ENCODE measurements around the gene DICER1. TPM values are rescaled to one million over a fixed set of nuclear protein-coding genes. Genes with fewer than 3 reads are reported as not detected.

The DICER1 gene
- polyA plus RNA-seq, 4 donors = 39.7 to 63.0 (median 59.4) TPM

DNA sequence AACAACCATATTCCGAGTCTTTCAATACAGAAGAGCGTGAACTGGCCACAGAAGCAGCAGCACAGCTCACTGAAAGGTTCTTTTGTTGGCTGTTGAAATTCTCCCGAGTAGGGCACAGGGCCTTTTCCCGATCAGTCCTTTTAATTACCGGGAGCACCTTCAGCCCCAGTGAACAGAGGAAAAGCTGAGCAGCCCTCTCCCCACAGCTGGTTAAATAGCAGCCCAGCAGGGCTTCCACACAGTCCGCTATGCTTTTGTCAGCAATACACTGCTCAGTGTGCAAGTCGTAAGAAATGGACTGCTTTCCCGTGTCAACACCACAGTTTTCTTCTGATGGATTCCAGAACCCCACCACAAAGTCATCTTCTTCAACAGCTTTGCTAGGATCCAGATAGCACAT, 61.3 kb downstream of the DICER1 start:
- DNase-seq (ENCODE audit: low read depth in 4 of 4, low spot score in 3 of 4) = no peak

DNA sequence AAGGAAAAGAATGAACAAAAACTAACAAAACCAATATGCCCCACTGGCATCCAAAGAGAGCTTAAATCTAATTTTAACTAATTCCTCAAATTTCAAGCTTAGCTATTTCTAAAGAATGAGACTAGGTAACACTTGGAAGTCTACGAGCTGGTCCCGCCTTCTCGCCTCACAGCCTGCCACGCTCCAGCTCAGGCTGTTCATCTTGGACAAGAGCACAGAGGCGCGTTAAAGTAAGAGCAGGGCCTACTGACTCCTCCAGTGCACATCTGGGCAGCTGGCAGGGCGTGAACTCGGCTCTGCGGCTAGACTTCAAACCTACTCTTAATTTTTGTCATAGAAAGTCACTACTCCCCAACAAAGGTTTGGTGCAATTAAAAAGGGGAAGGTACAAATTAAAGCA, 64.6 kb downstream of the DICER1 start:
- no peak for DNase-seq (ENCODE audit: low read depth in 4 of 4, low spot score in 3 of 4)

DNA sequence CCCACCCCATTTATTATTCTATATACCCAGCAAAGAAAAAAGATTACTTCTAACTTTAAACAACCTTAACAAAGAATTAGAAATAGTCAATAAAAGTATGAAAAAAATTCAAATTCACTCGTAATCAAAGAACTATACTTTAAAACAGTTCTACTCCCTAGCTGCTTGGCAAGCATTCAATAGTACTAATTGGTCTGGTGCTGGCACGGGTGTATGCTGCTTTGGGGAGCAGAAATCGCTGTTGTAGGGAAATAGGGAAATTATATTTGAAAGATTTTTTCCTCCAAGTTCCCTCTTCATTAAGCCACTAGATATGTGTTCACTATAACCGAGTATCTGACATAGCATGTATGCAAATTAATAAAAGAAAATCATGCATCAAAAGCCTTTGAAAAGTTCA, 65.7 kb downstream of the DICER1 start:
- DNase-seq (ENCODE audit: low read depth in 4 of 4, low spot score in 3 of 4) = no peak

DNA sequence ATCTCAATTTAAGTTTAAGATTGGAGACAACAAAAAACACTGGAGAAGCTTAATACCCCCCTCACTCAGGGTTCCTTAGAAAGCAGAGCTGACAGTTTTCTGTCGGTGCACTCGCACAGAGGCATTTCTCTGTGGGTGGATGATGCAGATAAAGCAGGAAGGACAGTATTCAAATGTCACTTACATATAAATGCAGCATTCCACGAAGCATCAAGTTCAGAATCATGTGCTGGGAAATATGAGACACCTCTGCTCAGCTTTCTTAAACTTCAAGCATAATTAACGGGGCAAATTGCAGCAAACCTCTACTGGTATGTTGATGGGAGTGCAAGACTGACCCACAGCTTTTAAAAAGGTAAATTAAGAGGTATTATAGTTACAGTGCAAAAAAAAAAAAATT, 68.7 kb downstream of the DICER1 start:
- DNase-seq (ENCODE audit: low read depth in 4 of 4, low spot score in 3 of 4) = no peak

DNA sequence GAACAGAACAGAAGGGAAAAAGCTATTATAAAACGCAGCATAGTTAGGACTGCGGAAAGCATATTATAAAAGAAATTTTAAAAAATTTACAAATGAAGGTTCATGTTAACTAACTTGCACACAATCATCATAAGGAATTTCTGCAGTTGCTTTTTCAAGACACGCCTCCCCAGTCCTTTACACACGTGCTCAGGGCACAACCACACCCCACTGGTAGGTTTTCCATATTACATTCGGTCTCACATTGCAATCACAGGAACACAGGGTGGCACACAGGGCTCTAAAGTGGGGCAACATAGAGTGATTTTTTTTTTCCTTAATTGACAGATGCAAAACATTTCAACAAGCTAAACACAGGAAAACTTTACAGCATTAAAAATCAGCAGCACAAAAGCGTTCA, 69.7 kb downstream of the DICER1 start:
- no peak for DNase-seq (ENCODE audit: low read depth in 4 of 4, low spot score in 3 of 4)

DNA sequence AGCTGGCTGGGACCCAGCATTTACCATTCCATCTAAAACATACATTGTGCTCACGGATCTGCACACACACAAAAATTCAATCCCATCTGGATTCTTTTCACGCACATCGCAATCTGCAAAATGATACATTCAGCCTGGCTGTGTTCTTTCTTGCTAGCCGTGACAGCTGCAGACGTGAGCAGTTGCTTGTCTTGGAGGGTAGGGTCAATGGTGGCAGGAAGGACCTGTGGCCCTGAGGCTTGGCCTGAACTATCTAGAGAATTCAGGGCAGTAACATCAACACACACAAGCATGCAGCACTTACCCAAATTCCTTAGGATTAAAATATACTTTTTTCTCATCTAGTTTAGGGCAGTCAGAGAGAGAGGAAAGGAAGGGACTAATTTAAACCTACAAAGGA, 72.0 kb downstream of the DICER1 start:
- DNase-seq (ENCODE audit: low read depth in 4 of 4, low spot score in 3 of 4) = no peak

DNA sequence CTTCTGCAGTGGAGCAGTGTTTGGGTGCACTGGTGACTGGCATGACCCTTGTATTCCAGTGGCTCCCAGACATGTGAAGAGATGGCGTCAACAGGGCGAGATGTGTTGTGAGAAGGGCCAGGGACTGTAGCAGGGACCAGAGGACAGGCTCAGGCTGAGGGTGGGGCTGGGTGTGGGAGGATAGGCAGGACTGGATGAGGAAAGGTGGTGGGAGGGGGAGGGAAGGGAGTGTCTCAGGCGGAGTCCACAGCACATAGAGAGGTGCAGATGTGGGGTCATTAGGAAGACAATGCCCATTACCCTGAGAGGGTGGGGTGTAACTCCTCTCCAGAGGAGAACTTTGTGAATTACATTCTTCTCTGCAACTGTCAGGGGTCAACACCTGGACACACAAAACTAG, 78.5 kb downstream of the DICER1 start:
- DNase-seq (ENCODE audit: low read depth in 4 of 4, low spot score in 3 of 4) = no peak

DNA sequence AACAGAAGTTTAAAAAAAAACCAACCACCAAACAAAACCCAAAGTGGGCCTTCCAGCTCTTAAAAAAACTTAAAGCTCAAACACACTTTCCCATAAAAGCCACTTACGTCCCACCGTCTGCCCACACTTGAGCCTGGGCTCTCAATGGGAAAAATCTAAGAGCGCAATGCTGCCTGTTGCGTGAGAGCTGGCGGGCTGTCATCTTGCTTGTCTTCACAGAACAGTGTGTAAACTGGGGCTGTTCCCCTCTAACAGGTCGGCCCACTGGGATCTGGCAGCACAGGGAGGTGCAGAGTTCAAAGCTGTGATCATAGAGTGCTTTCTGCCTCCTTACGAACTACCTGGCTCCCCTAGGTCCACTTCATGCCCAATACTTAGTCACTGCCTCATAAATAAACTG, 80.0 kb downstream of the DICER1 start:
- DNase-seq (ENCODE audit: low read depth in 4 of 4, low spot score in 3 of 4) = no peak

DNA sequence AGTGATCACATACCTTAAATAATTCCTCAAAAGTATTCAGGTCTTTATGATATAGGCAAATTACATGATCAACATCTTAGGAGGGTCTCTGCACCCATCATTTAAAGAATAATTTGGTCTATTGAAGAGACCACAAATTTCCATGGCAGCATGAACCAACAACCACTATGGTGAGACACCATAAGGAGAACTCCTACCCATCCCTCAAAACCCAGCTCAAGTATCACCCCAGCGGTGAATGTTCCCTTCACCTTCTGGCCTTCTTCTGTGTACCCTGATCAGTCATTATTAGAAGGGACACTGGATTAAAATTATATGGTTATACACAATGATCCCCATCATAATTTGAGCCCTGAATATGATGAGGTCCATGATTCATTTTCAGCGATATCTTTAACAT, 81.5 kb downstream of the DICER1 start:
- DNase-seq (ENCODE audit: low read depth in 4 of 4, low spot score in 3 of 4) = no peak

DNA sequence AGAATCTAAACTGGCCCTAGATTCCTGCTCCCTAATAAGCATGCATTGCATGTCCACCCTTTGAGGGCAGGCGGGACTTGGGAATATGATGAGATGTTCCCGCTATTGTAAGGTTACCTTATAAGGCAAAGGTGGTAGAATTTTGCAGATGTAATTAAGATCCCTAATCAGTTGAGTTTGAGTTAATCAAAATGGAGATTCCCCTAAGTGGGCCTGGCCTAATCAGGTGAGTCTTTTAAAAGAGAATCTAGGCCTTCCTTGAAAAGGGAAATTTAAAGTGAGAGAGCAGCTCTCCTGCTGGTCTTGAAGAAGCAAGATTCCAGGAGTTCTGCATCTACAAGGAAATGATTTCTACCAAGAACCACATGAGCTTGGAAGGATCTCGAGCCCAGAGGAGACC, 83.4 kb downstream of the DICER1 start:
- DNase-seq (ENCODE audit: low read depth in 4 of 4, low spot score in 3 of 4) = no peak

DNA sequence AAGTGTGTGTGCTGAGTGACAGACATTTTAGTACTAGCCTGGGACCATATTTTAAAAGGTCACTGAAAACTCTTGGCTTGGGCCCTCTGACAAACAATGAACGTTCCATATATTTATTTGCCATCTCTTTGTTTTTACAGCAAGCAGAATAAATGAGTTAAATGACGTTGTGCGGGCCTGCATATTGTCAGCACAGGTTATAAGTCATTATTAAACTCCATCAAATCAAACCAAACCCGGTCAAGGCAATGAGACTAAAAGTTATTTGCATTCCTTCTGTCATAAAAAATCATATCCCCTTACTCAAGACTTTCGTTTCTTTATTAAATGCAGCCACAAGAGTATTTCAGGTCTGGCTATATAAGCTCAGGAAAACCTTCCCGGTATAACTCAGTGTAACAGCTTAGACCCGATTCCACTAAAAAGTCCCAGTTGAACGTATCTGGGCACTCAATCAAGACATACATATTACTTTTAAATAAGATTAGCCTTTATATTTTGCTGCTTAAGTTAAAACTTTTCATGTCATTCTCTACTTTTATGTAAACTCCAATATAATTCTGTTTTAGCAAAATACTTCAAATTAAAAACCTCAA, 84.9 kb downstream of the DICER1 start:
- no peak for DNase-seq (ENCODE audit: low read depth in 4 of 4, low spot score in 3 of 4)

DNA sequence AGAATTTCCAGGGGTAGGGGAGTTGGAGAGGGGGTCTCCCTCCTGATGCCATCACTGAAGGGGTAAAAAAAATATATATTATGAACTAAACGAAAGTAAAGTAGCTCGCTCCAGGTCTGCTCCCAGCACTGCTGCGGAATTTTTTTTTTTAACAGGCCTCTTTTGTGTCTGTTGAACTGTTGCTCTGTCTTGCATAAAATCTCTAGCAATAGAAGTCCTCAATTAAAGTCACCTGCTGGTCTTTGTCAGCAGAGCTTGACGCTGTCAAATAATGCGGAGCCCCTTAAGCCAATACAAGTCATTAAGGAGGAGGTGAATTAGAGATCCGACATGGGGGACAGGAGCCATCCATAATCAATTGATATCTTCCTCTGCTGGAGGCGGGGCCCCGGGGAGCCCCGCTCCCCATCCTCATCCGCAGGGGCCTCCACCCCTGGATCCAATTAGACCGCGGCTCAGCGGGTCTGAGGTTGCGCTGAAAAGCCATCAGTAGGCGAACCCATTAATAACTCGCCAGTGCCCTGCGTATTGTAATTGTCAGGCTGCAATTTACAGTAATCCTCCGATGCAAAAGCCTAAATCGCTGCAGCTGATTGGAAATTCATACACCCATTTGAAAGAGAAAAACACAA, 85.6 kb downstream of the DICER1 start:
- DNase-seq (ENCODE audit: low read depth in 4 of 4, low spot score in 3 of 4) = no peak

DNA sequence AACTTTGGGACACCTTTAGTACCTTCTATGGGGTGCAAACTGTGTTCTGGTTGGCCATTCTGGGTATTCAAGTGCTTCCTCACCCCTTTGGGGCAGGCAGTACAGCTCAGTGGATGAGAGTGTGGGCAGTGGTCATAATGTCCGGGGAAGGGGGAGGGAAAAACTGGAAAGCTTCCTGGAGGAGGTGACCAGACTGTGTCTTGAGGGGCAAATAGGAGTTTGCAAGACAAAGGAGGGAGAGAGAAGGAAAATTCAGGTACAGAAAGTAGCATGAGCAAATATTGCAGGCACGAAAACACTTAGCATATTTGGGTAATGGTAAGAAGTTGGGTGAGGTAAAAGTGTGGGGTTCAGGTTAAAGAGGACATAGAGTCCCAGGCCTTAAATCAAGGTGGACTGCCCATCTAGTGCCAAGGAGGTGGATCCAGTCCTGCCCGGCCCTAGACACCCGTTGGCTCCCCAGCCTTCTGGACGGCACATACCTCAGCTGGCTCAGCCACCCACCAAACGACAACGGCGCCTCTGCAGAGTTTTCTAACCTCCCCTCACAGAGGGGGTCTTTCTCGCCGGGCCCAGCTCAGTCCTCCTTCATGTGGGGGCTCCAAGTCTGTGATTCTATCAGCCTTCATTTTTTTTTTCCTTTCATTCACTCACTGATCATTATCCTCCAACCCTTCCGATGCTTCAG, 86.4 kb downstream of the DICER1 start:
- DNase-seq (ENCODE audit: low read depth in 4 of 4, low spot score in 3 of 4) = no peak

DNA sequence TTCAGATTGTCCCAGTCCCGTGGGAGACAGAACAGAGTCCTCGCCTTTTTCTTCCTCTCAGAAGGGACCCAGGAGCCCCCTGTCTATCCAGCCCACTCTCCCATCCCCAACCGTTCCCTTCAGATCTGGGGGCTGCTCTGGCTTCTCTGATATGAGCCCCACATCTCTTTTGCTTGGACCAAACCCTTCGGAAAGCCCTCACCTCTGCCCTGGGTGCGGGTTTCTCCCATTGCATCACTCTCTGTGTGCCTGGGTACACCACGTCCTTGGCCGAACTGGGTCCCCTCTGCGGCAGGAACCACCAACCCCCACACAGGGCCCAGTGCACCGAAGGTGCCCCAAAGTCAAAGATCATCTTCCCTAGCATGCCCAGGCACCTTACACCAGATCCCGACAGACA, 87.8 kb downstream of the DICER1 start:
- DNase-seq (ENCODE audit: low read depth in 4 of 4, low spot score in 3 of 4) = no peak

DNA sequence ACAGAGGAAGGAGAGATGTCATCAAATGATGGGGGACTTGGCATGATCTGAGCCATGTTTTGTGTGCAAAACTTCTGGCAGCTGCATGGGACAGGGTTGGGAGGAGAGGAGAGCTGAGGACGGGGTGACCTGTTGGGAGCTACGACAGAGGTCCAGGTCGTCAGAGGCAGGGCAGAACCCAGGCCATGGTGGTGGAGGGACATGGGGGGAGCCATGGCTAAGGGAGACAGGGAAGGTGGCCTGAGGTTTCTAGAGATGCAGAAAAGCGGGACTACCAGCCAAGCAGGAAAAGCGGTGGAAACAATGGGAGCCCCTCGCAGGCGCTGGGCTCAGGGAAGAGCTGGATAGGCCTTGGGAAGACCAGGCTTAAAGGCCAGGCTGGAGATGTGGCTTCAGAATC, 88.3 kb downstream of the DICER1 start:
- no peak for DNase-seq (ENCODE audit: low read depth in 4 of 4, low spot score in 3 of 4)

DNA sequence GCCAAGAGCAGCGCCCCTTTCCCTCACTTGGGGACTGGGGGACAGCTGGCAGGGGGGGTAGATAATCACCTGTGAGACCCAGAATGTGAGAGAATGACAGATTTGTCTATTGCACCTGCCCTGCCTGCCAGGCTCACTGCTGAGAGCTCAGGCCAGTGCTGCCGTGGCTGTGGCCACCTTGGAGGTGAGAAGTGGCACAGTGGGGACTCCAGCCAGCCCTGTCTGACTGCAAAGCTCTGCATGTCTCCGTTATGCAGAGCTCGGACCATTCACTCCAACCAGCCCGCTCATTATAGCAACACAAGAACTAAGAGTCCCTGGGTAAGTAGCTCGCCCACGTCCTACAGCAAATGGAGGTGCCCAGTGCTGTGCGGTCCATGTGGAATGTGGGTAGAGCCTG, 88.8 kb downstream of the DICER1 start:
- DNase-seq (ENCODE audit: low read depth in 4 of 4, low spot score in 3 of 4) = no peak

DNA sequence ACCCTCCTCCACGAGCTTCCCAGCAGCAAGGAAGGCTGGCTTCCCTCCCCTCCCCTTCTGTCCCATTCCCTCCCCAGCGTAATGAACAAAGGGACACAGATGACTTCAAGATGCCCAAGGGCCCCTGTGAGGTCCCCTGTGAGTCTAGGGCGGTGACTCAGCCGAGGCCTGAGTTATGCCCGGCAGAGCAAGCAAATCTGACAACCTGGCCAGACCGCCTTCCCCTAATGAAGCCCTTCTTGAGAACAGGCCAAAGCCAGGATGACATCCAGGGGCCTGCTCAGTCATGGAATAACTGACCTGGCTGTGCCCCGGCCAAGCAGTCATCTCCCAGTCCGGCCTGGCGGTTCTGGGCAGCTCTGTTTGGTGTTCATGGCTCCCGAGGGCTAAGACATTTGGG, 89.2 kb downstream of the DICER1 start:
- no peak for DNase-seq (ENCODE audit: low read depth in 4 of 4, low spot score in 3 of 4)

DNA sequence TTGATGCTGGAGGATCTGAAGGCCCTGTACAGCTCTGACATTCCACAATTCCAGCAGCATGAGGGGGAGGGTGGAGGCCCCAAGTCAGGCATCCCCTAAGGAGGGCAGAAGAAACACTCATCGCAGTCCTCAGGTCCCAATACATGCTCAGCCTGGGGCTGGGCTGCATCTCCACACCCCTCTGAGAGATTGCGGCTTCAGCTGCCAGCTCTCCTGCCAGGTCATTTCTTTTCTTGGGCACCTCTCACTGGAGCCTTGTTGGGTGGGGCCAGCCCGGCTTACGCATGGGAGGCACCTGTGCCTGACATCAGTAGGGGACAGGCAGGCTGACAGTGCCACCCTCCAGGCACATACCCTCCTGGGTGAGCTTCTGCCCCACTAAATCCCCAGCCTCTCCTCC, 89.8 kb downstream of the DICER1 start:
- DNase-seq (ENCODE audit: low read depth in 4 of 4, low spot score in 3 of 4) = no peak

DNA sequence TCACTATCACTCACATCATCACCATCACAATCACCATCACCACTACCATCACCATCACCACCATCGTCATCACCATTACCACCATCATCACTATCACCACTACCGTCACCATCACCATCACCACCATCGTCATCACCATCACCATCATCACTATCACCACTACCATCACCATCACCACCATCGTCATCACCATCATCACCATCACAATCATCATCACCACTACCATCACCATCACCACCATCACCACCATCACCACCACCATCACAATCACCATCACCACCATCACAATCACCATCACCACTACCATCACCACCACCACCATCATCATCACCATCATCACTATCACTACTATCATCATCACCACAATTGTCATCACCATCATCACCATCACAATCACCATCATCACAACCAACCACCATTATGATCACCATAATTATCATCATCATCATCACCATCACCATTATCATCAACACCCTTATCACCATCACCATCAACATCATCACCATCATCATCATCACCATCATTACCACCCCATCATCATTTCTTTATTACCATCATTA, 90.8 kb downstream of the DICER1 start:
- no peak for DNase-seq (ENCODE audit: low read depth in 4 of 4, low spot score in 3 of 4)

DNA sequence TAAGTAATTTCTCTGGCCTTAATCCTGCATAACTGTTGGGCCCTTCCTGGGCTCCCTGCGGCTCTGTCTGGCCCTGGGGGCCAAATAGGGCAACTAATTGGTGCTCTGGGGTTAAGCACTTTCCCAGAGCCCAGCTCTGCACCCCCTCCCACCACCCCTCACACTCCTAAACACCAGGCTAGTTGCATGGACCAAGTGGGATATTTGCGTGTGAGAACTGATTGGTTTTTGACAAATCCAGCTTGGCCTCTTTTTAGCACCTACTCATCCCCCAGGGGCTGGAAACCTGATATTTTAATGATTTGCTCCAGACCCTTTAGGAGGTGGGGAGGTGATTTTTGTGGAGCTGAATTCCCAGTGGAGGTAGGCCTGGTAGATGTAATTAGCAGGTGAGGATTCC, 91.9 kb downstream of the DICER1 start:
- no peak for DNase-seq (ENCODE audit: low read depth in 4 of 4, low spot score in 3 of 4)

DNA sequence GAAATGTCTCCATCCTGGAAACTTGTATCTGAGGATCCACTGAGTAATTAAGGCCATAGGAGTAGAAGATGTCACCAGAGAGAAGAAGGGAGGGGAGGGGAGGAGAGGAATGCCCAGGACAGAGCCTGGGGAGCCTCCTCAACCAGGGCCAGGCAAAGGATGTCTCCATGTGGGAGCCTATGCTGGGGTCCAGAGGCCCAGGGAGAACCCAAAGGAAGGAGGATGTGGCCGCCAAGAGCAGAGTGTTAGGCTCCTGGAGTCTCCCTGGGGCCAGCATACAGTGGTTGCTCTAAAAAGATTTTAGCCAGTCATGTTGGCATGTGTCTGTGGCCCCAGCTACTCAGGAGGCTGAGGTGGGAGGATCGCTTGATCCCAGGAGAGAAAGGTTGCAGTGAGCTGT, 92.6 kb downstream of the DICER1 start:
- DNase-seq (ENCODE audit: low read depth in 4 of 4, low spot score in 3 of 4) = no peak

DNA sequence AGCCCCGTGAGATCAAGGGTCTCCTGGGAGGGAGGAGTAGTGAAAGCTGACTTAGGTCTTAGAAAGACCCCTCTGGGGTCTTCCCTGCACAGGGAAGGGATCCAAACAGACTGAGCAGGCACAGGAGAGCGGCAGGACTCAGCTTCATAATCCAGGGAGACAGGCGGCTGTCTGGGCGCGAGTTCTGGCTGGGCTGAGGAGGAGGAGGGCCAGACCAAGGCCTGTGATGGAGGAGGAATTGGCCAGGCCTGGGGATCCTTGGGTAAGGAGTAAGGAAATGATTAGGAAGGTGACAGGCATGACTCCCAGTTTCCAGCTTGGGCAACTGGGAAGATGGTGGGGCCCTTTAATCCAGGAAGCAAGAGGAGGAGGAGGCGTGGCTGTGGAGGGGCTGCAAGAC, 93.1 kb downstream of the DICER1 start:
- DNase-seq (ENCODE audit: low read depth in 4 of 4, low spot score in 3 of 4) = no peak
